ENCODE data around the gene CD27.

CD27 gene

DNA sequence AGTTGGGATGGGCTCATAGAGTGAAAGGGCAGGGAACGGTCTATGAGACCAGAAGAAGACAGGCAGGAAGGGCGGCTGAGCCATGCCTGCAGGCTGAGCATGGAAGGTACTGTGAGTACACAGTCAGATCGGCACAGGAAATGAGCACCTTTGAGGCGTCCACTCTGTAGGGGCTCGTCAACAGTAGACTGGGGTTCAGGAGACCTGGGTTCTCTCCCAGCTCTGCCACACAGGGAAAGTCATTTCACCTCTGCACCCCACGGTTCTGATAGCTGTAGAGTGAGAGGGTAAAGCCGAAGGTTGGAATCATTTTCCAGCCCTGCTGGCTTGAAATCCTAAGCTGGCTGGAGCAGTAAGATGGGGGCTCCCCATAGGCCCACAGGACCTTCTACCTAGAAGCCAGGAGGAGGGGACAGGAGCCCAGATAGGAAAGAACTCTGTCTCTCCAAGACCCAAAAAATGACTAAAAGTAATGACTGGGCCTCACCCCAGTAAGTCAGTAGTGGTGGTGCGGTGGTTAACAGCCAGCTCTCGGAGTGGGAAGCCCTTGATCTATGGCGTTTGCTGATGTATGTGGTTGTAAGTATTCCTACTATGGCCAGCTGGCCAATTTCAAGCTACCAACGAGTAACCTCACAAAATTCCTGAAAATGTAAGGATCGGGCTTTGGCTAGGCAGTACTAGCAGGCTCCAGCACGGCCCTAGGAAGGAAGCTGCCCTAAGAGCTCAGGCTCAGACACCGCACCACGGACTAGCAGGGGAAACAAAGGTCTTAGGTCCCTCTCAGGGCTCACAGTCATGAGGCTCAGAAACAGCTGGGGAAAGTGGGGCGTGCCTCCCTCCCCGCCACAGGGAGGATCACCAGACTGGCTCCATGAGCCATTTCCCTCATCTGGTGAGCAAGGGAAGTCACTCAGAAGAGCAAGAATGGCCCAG, 10.3 kb upstream of the CD27 start:
- DNase-seq (ENCODE audit: low read depth), result no peak
- TF ChIP-seq, protein P1, sequence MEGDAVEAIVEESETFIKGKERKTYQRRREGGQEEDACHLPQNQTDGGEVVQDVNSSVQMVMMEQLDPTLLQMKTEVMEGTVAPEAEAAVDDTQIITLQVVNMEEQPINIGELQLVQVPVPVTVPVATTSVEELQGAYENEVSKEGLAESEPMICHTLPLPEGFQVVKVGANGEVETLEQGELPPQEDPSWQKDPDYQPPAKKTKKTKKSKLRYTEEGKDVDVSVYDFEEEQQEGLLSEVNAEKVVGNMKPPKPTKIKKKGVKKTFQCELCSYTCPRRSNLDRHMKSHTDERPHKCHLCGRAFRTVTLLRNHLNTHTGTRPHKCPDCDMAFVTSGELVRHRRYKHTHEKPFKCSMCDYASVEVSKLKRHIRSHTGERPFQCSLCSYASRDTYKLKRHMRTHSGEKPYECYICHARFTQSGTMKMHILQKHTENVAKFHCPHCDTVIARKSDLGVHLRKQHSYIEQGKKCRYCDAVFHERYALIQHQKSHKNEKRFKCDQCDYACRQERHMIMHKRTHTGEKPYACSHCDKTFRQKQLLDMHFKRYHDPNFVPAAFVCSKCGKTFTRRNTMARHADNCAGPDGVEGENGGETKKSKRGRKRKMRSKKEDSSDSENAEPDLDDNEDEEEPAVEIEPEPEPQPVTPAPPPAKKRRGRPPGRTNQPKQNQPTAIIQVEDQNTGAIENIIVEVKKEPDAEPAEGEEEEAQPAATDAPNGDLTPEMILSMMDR (conservative IDR thresholded peaks at IDR 0.05; ENCODE audit: low read depth, low read length), result no peak
- H3K4me3 ChIP-seq (ENCODE audit: low read depth, low read length), result no peak overlapping the region

DNA sequence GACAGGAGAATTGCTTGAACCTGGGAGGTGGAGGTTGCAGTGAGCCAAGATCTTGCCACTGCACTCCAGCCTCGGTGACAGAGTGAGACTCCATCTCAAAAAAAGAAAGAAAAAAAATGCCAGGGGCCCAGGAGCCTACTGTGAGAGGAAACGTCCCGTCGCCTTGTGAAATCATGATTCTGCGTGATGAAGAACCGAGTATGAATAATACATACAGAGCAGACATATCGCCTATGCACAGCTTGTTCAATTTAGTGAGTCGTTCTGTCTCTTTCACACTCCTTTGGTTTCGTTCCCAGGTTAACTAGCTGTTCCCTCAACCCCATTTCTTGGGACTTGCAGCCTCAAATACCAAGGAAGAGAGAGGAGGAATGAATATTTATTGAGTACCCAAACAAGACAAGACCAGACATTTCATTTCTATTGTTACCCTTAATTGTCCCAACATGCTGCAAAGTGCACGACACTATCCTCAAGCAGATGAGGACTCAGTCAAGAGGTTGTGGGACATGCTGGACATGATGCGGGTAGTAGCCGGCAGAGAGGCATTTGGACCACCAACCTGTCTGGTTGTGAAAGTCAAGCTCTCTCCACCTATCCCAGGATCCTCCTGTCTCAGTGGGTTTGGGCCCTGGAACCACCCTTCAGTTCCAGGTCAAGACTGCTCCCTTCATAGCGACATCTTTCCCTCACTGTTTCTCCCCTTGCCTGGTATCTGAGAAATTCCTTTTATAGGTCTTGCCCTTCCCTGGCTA, 8.6 kb upstream of the CD27 start:
- H3K4me3 ChIP-seq (ENCODE audit: low read depth, low read length), result no peak overlapping the region
- TF ChIP-seq, protein P1 (conservative IDR thresholded peaks at IDR 0.05; ENCODE audit: low read depth, low read length), result no peak
- DNase-seq (ENCODE audit: low read depth), result no peak

- H3K4me3 ChIP-seq (ENCODE audit: low read depth, low read length), result no peak overlapping the region
- TF ChIP-seq, protein P1 (conservative IDR thresholded peaks at IDR 0.05; ENCODE audit: low read depth, low read length), result no peak
- DNase-seq (ENCODE audit: low read depth), result no peak
These were observed 7.2 kb upstream of the CD27 start for GRCh38 chr12:6437586-6437985.

- H3K4me3 ChIP-seq (ENCODE audit: low read depth, low read length), result no peak overlapping the region
- no peak for DNase-seq (ENCODE audit: low read depth)
- TF ChIP-seq, protein P1 (conservative IDR thresholded peaks at IDR 0.05; ENCODE audit: low read depth, low read length), result no peak
These were observed 6.4 kb upstream of the CD27 start for GRCh38 chr12:6438345-6438744.

DNA sequence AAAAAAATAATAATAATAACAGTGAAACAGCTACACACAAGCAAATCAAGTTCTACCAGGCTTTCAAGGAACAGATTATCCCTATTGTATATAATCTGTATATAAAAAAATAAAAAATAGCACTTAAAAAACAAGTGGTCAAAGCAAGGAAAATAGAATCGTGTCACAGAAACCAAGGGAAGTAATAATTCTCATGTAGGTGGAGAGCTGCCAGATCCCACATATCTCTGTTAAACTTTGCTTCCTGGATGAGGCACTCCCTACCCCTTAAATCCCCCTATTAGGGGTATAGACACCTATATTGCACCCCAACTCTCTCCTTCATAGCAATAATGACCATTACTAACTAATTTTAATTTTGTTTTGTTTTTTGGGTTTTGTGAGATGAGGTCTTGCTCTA, 4.4 kb upstream of the CD27 start:
- DNase-seq (ENCODE audit: low read depth), result no peak
- H3K4me3 ChIP-seq (ENCODE audit: low read depth, low read length), result no peak overlapping the region
- TF ChIP-seq, protein P1 (conservative IDR thresholded peaks at IDR 0.05; ENCODE audit: low read depth, low read length), result no peak

DNA sequence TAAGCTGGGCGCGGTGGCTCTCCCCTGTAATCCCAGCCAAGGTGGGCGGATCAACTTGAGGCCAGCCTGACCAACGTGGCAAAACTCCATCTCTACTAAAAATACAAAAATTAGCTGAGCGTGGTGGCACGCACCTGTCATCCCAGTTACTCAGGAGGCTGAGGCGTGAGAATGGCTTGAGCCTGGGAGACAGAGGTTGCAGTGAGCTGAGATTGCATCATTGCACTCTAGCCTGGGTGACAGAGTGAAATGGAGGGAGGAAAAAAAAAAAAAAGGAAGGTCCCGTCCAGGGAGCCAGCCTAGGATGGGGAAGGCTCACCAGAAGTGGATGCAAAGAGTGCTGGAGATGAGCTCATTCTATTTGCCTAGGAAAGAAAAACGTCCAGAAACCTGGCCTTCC, 1.9 kb upstream of the CD27 start:
- DNase-seq (ENCODE audit: low read depth), result no peak
- TF ChIP-seq, protein P1 (conservative IDR thresholded peaks at IDR 0.05; ENCODE audit: low read depth, low read length), result no peak
- H3K4me3 ChIP-seq (ENCODE audit: low read depth, low read length), result no peak overlapping the region

Measured in choroid plexus epithelial cell (primary cell).